Stimulated activated CD4-positive, alpha-beta T cell treated with anti-CD3 and anti-CD28 coated beads, Interleukin-1b, Interleukin-23, amount 100 ng/mL, for 24 hours (primary cell): ENCODE data around the gene CACNA2D3.
"Not testable (repeated sequence)": the region's sequence is repeated elsewhere in the genome, so short reads cannot be mapped to it uniquely, and the experiment has no call there.

Source experiments
- DNase-seq, 4 experiments: peaks; one replicate each; pipeline ENCODE4 v3.0.0-alpha.2; 2020; ENCODE audit warnings: low read depth in 4 of 4, low spot score in 1 of 4

Gene CACNA2D3

GRCh38 chr3:55097441-55097840 is 975.1 kb downstream of the CACNA2D3 start:
- DNase-seq, result no peak

- no peak for DNase-seq
Observed at GRCh38 chr3:55105647-55106046, 983.3 kb downstream of the CACNA2D3 start.

- no peak for DNase-seq
Observed at GRCh38 chr3:55107187-55107586, 984.8 kb downstream of the CACNA2D3 start.

GRCh38 chr3:55111906-55112305 is 989.6 kb downstream of the CACNA2D3 start:
- not testable (repeated sequence) for DNase-seq

- DNase-seq, result no peak
Observed at GRCh38 chr3:55118451-55118850, 996.1 kb downstream of the CACNA2D3 start.

- no peak for DNase-seq
Observed at GRCh38 chr3:55119268-55119667, 996.9 kb downstream of the CACNA2D3 start.

GRCh38 chr3:55122312-55122711 is 1000.0 kb downstream of the CACNA2D3 start:
- no peak for DNase-seq
